Superior temporal gyrus (tissue), 1 donor: ENCODE results near the gene PIP4K2A.
"Not testable (repeated sequence)": the region's sequence is repeated elsewhere in the genome, so short reads cannot be mapped to it uniquely, and the experiment has no call there.

Experiments
- DNase-seq: peaks from one replicate; pipeline ENCODE4 v3.0.0-alpha.2; 2016; ENCODE audit errors: extremely low spot score

Gene PIP4K2A

DNA sequence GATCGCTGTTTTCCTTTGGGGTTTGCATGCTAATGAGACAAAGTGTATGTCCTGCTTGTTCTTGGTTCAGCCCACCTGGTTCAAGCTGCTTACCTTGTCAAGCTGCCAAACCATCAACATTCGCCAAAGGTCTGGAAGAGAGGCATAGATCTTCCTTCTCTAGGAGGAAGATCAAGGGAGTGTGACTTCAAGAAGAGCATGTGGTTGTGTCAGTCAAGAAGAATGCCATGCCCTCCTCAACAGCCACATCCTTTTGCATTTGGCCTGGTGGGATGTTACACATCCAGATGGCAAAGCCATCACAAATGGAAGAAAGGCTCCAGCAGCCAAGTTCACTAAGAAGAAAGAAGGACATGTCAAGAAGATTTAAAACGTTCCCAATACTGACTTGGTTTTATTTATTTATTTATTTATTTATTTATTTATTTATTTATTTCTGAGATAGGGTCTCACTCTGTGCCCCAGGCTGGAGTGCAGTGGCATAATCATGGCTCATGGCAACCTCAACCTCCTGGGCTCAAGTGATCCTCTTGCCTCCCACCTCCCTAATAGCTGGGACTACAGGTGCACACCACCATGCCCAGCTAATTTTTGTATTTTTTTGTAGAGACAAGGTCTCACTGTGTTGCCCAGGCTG, 5.1 kb upstream of the PIP4K2A start:
- DNase-seq = no peak

DNA sequence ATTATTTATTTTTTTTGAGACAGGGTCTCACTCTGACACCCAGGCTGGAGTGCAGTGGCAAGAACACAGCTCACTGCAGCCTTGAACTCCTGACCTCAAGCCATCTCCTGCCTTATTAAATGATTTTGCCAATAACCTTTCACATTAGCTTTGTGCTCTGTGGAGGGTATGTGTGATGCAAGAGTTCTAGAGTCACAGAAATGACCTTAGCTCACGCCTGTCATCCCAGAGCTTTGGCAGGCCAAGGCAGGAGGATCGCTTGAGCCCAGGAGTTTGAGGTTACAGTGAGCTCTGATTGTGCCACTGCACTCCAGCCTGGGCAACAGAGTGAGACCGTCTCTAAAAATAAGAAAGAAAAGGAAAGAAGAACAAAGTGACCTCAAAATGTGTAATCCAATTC, 4.3 kb upstream of the PIP4K2A start:
- not testable (repeated sequence) for DNase-seq

DNA sequence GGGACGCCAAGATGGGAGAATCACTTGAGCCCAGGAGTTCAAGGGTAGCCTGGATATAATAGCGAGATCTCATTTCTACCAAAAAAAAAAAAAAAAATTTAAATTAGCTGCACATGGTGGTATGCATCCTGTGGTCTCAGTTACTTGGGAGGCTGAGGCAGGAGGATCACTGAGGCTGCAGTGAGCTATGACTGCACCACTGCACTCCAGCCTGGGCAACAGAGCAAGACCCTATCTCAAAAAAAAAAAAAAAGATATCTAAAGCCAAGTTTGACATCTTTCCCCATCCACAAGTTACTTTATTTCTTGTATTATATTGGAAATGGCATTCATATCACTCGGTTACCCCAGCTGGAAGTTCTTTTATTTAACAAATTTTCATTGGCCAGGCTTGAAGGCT, 3.4 kb upstream of the PIP4K2A start:
- DNase-seq = no peak

DNA sequence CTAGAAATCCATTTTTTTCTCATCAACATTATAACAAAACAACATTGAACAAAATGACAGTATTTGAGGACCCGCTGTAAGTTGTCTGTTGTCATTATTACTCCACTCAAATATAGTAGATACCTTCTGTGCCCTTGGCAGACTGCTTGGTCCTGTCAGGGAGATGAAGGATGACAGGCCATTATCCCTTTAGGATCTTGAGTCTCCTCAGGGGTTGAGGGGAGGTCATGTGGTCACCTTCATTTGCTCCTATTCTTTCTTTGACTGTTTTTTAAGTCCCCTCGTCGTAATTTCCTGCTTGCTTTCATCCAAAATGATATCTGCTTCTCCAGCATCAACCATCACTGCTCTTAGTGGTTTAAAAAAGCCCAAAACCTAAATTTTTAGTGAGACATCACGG, 2.6 kb upstream of the PIP4K2A start:
- no peak for DNase-seq

DNA sequence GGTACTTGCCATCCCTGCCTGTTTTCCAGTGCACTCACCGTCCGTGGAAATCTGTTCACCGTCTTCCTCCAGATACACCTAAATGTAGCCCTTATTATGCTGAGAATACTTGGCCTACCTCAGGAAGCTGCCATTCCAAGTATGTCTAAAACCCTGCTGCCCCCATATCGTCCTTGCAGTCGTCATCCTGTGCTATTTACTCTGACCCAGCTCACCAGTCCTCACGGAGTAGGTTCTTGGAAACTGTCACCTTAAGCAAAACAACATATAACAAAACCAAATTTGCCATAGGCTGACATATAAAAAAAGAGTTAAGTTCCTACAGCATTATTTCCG, 880 bp upstream of the PIP4K2A start:
- DNase-seq = no peak

DNA sequence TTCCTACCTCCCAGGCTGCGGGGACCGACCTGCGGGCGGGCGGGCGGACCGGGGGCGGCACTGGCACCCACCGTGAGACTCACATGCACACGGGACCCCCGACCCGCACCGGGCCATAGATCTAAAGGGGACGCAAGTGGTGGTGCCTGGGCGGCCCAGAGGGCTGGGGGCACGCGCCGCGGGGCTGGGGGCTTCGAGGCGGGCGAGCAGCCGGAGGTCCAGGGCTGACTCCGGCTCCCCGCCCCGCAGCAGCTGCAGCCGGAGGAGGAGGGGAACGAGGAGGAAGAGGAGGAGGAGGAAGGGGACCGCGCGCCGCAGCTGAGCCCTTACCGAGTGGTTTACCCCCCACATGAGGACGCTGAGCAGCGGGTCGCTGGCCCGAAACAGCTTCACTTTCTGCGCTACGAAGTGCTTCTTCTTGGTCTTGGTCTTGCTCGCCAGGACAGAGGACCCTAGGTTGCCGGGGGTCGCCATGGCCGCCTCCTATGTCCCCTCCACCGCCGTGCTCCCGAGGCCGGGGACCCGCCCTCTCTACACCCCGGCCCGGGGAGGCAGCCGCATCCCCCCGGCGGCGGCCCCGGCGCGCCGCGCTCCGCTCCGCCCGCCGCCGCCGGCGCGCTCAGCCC, 412 bp downstream of the PIP4K2A start:
- DNase-seq = no peak

DNA sequence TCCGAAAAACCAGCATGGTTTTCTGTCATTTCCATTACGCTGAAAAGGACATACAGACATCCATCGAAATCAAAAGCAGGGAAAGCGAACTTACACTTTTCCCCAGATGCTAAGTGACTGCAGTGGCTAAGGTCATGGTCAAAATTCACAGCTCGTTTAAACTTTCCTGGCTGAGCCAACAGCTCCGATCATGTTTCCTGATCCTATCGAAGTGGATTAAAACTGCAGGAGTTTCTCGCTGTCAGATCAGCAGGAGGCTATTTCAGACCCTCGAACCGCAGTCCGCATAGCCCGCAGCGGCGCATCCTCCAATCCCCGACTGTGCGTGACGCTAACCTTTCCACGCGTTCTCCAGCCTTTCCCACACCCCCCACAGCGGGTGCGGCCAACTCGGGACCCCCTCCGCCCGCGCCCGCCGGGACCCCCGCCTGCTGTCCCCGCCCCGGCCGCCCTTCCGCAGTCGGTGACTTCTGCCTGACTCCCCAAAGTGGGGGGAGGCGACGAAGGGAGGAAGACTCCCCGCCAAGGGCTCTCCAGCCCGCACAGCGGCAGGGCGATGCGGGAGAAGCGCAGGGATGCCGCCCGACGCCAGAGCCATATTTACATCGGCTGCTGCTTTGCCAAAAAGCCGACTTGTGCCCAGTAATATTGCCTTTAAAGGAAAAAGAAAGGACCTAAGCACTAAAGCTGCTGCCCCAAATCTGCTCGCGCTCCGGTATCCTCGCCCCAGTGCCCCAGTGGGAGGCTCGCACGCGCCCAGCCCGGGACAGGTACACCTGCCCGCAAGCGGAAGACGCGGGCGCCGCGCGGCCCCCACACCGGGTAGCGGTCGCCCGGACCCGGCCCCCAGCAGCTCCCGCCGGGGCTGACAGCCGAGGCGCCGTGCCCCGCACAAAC, 1.2 kb downstream of the PIP4K2A start:
- peak; percentile 68 for DNase-seq

DNA sequence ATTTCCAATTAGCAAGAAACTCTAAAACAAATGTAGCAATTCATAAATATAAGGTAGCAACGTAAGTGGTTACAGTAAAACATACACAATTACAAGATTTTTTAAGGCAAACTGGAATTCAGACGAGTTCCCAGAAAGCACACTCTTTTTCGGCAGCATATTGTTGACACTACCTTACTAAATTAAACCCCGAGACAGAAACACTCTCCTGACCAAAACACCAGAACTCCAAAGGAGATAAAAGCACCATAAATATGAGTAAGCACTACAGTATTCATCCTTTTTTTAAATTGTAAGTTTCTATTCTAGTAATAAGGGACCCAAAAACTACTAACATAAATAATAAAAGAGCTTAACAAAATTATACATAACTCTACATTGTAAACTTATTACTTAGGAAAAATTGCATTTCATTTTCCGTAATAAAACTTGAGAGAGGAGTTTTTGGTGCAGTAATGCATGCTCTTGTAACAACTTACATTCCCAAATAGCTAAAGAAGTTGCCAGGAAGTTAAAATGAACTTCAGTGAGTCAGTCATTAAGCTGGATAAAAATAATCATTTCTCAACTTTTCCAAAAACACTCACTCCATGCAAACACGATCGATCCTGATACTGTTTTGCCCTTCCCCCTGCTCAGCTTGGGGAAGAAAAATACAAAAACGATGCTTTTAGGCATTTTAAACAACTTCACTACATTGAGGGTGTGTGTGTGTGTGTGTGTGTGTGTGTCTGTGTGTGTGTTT, 2.0 kb downstream of the PIP4K2A start:
- DNase-seq = peak; percentile 65

DNA sequence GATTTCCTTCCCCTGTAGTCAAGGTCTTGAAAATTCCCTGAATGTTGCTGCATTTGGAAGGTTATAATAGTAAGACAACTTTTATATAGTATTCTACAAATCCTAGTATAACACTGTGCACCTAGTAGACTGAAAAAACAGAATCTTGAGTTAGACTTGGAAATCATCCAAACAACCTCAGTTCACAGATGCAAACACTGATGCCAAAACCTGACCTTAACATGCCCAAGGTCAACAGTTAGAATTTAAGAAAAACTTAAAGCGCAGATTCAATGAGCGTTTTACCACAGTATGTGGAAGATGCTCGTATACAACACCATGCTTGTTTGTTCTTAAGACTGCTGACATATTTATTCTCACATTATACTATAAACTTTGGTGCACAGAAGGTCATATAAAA, 3.0 kb downstream of the PIP4K2A start:
- DNase-seq = peak; percentile 63

DNA sequence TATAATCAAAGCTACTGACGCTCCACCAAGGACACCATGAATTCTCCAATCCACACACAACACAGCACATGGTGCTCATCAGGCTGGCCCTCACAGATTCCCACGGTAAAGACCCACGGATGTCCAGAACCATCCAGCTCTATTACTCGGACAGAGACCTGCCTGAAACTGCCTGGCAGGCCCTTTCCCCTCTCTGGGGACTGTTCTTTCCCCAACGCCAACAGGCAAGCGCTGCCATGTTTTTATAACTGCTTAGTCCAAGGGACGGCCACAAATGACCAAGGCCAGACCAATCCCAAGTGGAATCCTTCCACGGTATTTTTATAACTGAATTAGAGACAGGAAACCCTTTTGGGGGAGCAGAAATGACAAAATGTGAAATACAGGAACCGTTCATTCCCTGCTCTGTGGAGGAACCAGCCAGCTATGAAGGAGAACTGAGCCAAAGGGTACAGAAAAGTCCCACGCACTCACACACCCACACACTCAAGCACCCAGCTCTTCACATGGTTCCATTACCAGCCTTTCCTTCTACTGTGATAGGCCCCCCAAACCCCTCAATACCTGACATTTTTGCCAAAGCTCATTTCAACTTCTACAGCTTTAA, 4.1 kb downstream of the PIP4K2A start:
- DNase-seq = no peak

DNA sequence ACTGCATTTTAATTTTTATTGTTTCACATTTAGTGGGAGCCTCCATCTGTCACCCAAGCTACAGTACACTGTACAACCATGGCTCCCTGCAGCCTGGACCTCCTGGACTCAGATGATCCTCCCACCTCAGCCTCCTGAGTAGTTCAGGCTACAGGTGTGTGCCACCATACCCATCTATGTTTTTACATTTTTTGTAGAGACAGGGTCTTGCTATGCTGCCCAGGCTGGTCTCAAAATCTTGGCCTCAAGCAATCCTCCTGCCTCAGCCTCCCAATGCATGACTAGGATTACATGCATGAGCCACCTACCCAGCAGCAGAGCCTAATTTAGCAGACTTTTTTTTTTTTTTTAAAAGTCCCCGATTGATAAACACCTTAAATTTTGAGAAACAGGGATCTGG, 5.6 kb downstream of the PIP4K2A start:
- no peak for DNase-seq

DNA sequence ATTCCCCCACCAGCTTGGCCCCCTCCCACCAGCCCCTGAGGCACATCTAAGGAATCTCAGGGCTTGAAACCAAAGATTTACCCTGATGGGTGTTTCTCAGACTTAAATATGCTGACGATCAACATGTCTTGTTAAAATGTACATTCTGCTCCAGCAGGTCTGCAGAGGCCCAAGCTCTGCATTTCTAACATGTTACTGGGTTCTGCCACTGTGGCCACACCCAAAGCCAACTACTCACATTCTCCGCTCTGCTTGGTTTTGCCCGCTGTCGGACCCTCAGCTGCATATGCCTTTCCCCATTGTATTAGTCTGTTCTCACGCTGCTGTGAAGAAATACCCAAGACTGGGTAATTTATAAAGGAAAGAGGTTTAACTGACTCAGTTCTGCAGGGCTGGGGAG, 8.9 kb downstream of the PIP4K2A start:
- DNase-seq = no peak

DNA sequence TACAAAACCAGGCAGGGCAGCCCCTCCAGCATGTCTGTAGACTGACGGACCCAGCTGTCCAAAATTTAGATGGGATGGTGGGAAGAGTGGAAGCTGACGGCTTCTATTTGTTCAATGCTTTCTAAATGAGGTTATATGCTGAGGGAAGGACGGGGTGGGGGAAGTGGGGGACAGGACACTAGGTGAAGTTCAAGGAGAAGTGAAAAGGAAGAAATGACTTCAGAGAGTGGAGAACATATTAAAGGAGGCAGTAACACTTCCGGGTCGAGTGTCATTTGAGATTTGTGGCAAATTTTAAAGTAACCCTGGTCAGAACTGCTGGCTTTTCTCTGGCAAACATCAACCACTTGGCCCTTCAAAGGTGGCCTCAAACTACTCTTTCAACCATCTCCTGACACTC, 9.4 kb downstream of the PIP4K2A start:
- DNase-seq = no peak

DNA sequence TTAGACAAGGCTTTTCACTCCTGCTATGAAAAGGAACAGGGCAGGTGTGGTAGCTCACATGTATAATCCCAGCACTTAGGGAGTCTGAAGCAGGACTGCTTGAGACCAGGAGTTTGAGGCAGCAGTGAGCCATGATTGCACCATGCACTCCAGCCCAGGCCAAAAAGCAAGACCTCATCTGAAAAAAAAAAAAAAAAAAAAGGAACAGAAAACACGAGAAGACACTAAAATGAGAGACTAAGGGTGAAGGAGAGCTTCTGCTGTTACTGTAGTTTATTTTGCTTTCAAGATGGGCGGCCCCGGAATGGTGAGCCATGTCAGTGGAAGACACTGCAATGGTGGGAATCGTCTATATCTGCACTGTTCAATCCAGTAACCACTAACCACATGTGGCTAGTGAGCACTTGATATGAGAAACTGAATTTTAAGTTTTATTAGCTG, 9.9 kb downstream of the PIP4K2A start:
- DNase-seq = no peak

DNA sequence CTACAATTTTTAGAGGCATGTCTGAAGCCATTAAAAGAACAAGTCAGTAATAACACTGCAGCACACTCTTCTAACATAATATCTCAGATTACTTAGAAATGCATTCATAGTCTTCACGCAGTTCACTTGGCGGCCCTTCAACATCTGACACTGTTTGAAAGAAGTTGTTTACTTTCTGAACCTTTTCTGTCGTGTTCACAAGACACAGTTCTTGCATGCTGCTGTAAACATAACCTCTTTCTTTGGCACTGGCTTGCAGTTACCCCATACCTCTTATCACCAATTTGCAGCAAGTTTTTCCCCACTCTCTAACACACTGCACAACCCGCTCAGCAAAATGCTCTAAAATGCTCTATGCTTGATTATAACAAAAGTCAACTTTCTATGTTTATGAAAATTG, 12.0 kb downstream of the PIP4K2A start:
- no peak for DNase-seq

DNA sequence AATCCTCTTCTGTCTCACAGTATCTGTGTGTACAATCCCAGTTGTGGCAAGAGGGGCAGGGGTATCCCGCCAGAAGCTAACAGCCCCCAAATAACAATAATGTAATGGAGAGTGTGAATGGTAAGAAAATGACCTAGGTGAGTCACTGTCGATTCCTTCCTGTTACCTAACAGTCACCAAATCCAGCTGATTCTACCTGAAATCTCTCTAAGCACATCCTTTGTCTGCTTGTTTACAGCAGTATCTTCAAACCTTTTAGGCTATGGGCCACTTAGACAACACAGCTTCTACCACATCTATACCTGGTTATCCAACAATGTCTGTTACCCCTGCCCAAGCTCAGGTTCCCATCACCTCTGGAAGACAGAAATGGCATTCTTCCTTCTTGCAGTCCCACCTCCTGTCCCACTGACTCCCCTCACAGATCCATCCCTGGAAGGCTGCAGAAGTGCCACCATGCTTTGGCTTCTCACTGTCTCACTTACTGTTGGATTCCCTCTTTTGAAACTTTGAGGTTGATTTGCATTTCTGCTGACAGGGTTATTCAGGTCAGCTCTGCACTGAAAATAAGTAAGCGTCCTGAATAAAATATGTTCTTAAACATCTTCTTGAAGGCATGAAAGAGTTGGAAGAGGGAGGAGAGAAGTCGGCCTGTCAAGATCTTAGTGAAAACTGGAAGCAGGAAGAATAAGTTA, 13.1 kb downstream of the PIP4K2A start:
- DNase-seq = no peak

DNA sequence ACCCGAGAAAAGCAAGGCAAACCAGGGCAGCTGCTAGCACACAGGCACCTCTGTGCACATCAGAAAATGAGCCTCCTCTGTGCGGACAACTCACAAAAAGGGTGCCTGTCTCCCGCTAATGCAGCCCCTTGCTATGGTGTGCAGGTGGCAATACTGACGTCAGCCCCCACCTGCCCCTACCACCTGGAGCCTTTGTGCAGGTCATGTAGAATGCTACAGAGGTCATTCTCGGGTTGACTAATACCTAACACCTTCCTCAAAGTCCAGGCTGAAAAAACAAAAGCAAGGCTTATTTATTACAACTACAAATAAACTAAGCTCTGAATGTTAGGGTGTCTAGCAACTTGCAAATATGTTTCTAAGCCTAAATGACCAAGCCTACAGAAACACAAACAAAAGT, 13.9 kb downstream of the PIP4K2A start:
- no peak for DNase-seq

DNA sequence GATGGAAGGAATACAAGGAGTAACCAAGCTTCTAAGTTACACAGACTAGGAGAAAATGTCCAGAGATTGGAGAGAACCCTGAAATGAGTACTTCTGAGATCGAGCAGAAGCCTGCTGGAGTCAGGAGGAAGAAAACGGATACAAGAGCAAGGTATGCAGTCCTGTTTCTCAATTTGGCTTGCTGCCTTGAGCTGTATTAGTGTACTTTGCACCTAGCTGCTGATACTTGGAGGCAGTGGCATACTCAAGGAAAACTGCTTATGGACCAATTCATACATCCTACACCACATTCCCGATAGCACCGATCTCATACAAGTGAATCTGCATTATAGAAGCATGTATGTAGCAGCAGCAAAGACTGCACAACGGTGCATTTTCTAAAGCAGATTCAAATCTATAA, 14.4 kb downstream of the PIP4K2A start:
- no peak for DNase-seq

DNA sequence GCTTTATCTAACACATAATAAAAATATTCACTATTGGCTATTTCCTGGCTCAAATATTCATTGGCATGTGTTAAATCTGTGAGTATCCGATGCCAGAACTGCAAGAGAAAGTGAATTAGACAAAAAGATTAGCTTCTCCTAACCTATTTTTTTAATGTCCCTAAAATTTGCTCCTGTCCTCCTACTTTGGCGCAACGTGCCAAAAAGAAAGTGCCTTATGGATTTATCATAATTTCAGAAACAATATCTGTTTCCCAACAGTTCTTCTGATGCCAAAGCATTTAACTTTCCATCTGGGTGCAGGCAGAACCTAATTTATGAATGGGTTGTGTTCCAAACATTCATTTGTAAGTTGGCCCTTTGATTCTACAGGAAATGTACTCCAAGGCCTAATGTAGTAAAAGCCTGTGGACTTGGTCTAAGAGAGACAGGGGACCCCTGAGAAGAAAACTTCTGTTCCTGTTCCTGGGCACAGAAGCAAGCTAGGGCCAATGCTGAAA, 15.4 kb downstream of the PIP4K2A start:
- DNase-seq = no peak

DNA sequence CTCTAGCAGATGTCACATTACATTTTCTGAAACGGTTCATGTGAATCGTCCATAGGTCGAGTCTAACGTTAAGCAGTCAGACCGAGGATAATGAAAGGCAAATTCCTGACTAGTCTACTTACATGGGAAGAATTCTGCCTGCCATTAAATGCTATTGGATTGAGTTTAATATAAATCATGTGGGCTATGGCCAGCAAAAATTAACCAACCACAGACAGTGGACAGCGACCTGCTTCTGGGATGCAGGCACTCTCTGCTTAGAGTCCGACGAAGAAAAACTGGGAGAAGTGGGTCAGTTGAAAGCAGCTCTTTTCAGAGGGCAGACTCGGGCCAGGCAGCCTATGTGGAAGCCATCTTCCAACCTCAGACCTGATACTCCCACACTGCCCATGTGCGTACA, 16.6 kb downstream of the PIP4K2A start:
- DNase-seq = no peak

DNA sequence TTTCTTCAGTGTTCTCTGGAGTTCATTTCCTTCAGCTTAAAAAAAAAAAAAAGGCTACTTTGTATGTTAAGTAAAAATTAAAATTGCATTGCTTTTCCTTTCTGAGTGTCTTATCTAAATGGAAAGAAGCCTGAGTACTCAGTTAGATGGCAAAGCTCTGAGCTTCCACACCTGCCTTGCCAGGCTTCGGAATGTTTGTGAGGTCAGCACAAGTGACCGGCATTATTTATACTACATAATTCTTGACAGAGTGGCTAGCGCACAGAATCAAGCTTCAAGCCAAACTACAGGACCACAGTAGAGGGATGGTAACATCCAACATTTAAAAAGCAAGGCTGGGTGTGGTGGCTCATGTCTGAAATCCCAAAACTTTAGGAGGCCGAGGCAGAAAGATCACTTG, 17.3 kb downstream of the PIP4K2A start:
- DNase-seq = no peak
